ENCODE results near the gene AIP.

AIP gene

GRCh38 chr11:67519726-67520125 is 36.9 kb downstream of the AIP start:
- no peak overlapping the region for H3K27ac ChIP-seq (replicated peaks)
- TF ChIP-seq POLR2AphosphoS5 (IDR thresholded peaks at IDR 0.05; ENCODE audit: low read depth) (no peak), GABPA (IDR thresholded peaks at IDR 0.05; ENCODE audit: low read depth) (no peak), SPI1 (IDR thresholded peaks at IDR 0.05; ENCODE audit: borderline replicate concordance, low read depth) (no peak), REST (IDR thresholded peaks at IDR 0.05; ENCODE audit: insufficient replicate concordance, low read depth) (no peak), CTCF (IDR thresholded peaks at IDR 0.05; ENCODE audit: insufficient read depth, low read length) (no peak)
- DNase-seq (ENCODE audit: low read depth in 1 of 2, low spot score in 1 of 2) = no peak
- no peaks in the 10 kb centered on the region for H3K27me3 ChIP-seq (ENCODE audit: insufficient read depth, poor library complexity, severe bottlenecking)
- no peak overlapping the region for H3K4me3 ChIP-seq (replicated peaks; ENCODE audit: insufficient read depth, low read length)

GRCh38 chr11:67520856-67521824 is 38.3 kb downstream of the AIP start:
- no peak for DNase-seq (ENCODE audit: low read depth in 1 of 2, low spot score in 1 of 2)
- TF ChIP-seq GABPA (IDR thresholded peaks at IDR 0.05; ENCODE audit: low read depth) (no peak), SPI1 (IDR thresholded peaks at IDR 0.05; ENCODE audit: borderline replicate concordance, low read depth) (no peak), REST (IDR thresholded peaks at IDR 0.05; ENCODE audit: insufficient replicate concordance, low read depth) (no peak), CTCF (IDR thresholded peaks at IDR 0.05; ENCODE audit: insufficient read depth, low read length) (no peak), POLR2AphosphoS5 (IDR thresholded peaks at IDR 0.05; ENCODE audit: low read depth) (no peak)
- Histone ChIP-seq H3K27ac (replicated peaks) (no peak overlapping the region), H3K4me3 (replicated peaks; ENCODE audit: insufficient read depth, low read length) (no peak overlapping the region), H3K27me3 (ENCODE audit: insufficient read depth, poor library complexity, severe bottlenecking) (no peaks in the 10 kb centered on the region)

GRCh38 chr11:67521924-67522323 is 39.1 kb downstream of the AIP start:
- Histone ChIP-seq H3K27ac (replicated peaks) (no peak overlapping the region), H3K4me3 (replicated peaks; ENCODE audit: insufficient read depth, low read length) (no peak overlapping the region), H3K27me3 (ENCODE audit: insufficient read depth, poor library complexity, severe bottlenecking) (no peaks in the 10 kb centered on the region)
- TF ChIP-seq SPI1 (IDR thresholded peaks at IDR 0.05; ENCODE audit: borderline replicate concordance, low read depth) (no peak), CTCF (IDR thresholded peaks at IDR 0.05; ENCODE audit: insufficient read depth, low read length) (no peak), REST (IDR thresholded peaks at IDR 0.05; ENCODE audit: insufficient replicate concordance, low read depth) (no peak), GABPA (IDR thresholded peaks at IDR 0.05; ENCODE audit: low read depth) (no peak), POLR2AphosphoS5 (IDR thresholded peaks at IDR 0.05; ENCODE audit: low read depth) (no peak)
- DNase-seq (ENCODE audit: low read depth in 1 of 2, low spot score in 1 of 2) = no peak
